Kidney (tissue), 14 donors: ENCODE data around the gene C20orf141. TPM values are rescaled to one million over a fixed set of nuclear protein-coding genes. Genes with fewer than 3 reads are reported as not detected.

Source experiments
- DNase-seq, 5 donors: peaks; one replicate each; pipeline ENCODE4 v3.0.0-alpha.2; 2013 to 2020
- FAIRE-seq: peaks from 2 replicates; lab custom pipeline; 2012; peaks lifted over from hg19 to GRCh38; lab: Jason Lieb, UNC
- H3K27ac ChIP-seq, 2 donors: one replicate each; pipeline ENCODE4 v1.7.0; 2013; ENCODE audit warnings: low read depth in 2 of 2, low read length in 2 of 2, inconsistent platforms in 1 of 2
- H3K27me3 ChIP-seq: one replicate; pipeline ENCODE4 v1.7.1; 2013; ENCODE audit warnings: low read length, inconsistent platforms; ENCODE audit not compliant: control insufficient read depth, insufficient read depth
- H3K36me3 ChIP-seq, 3 donors: one replicate each; pipeline versions ENCODE4 v1.7.0 to v1.7.1; 2013; ENCODE audit warnings: low read length in 3 of 3, control low read depth in 1 of 3, inconsistent platforms in 1 of 3; ENCODE audit not compliant: insufficient read depth in 3 of 3, control insufficient read depth in 2 of 3
- H3K4me1 ChIP-seq, 3 donors: one replicate each; pipeline versions ENCODE4 v1.7.0 to v1.7.1; 2013; ENCODE audit warnings: low read length in 3 of 3, inconsistent platforms in 1 of 3, low read depth in 1 of 3; ENCODE audit not compliant: control insufficient read depth in 2 of 3, insufficient read depth in 2 of 3
- H3K4me3 ChIP-seq, 3 donors: one replicate each; pipeline versions ENCODE4 v1.7.0 to v1.8.1; 2013; ENCODE audit warnings: low read length in 3 of 3, control low read depth in 1 of 3, inconsistent platforms in 1 of 3
- H3K9ac ChIP-seq, 3 donors: one replicate each; pipeline versions ENCODE4 v1.7.0 to v1.7.1; 2013; ENCODE audit warnings: low read length in 3 of 3, control low read depth in 1 of 3, inconsistent platforms in 1 of 3
- H3K9me3 ChIP-seq, 3 donors: one replicate each; pipeline versions ENCODE4 v1.7.0 to v1.7.1; 2013; ENCODE audit warnings: low read length in 3 of 3, control low read depth in 1 of 3, inconsistent platforms in 1 of 3; ENCODE audit not compliant: control insufficient read depth in 2 of 3, insufficient read depth in 1 of 3
- intact Hi-C: fragments of 100-400 bp; cut with DNase I; formaldehyde crosslinking; loops from one replicate; pipeline ENCODE4 v1.11.1; 2022
- polyA plus RNA-seq: library from polyadenylated mRNA; stranded (reverse); fragments of 350-450 nt; fragmentation: Illumina TruSeq; extraction: RNeasy Lipid Tissue Mini Kit (QIAGEN cat#74804); gene quantifications from one replicate; pipeline ENCODE4 v1.2.3, GENCODE V29; 2014; ENCODE audit warnings: low read depth, low replicate concordance; ENCODE audit not compliant: insufficient read depth
- total RNA-seq: library from RNA; stranded (reverse); fragmentation: NEBNext Ultra II Directional; extraction: Animal tissue kit (Norgen Biotek cat#: 25700); gene quantifications from one replicate; pipeline ENCODE4 v1.2.1, GENCODE V29; 2021
- TF ChIP-seq, protein P1 (sequence below): IDR thresholded peaks from 3 replicates; pipeline ENCODE4 v1.5.1; 2012; ENCODE audit warnings: mild to moderate bottlenecking, moderate library complexity, borderline replicate concordance; ENCODE audit not compliant: insufficient read depth; ENCODE audit errors: extremely low read depth
- donor health status: control.
- donor health status: control.
- donor health status: control.
- donor health status: control.
- donor health status: control.
- donor health status: DM: yes; HTN: yes; CAD: no.
- donor health status: Normal renal cell carcinoma (clear cell type).

Gene C20orf141
- total and polyA plus RNA-seq, 2 donors from 2014 or later: not detected

DNA sequence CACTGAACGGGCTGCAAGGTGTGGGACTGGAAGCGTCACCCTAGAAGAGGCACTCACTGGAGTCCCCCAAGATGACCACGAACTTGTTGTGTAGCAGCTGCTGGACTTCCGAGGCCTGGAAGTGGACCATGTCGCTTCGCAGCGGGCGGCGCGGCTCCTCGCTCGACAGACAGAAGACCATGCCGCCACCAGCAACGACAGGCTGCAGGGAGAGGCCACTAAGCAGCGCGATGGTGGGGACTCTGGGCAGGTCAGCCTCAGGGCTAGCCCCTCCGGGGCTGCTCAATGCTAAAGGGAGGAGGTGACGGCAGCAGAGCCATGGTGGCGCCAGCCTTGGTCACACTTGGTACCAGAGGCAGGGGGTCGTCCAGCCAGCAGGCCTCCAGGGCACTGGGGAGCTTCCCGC is 24.9 kb downstream of the C20orf141 start:
- Histone ChIP-seq H3K9ac (peak overlapping the region in 1 of 3 donors; percentile 70), H3K27me3 (no peaks in the 10 kb centered on the region), H3K4me3 (peak overlapping the region in 2 of 3 donors; percentile 16 to 81), H3K27ac (no peak overlapping the region), H3K4me1 (peaks cover 0 to 9% (median 0%) of the 10 kb centered on the region in 3 donors), H3K36me3 (peaks cover 0 to 2% (median 0%) of the 10 kb centered on the region in 3 donors), H3K9me3 (no peaks in the 10 kb centered on the region)
- no peak for FAIRE-seq
- TF ChIP-seq, protein P1, sequence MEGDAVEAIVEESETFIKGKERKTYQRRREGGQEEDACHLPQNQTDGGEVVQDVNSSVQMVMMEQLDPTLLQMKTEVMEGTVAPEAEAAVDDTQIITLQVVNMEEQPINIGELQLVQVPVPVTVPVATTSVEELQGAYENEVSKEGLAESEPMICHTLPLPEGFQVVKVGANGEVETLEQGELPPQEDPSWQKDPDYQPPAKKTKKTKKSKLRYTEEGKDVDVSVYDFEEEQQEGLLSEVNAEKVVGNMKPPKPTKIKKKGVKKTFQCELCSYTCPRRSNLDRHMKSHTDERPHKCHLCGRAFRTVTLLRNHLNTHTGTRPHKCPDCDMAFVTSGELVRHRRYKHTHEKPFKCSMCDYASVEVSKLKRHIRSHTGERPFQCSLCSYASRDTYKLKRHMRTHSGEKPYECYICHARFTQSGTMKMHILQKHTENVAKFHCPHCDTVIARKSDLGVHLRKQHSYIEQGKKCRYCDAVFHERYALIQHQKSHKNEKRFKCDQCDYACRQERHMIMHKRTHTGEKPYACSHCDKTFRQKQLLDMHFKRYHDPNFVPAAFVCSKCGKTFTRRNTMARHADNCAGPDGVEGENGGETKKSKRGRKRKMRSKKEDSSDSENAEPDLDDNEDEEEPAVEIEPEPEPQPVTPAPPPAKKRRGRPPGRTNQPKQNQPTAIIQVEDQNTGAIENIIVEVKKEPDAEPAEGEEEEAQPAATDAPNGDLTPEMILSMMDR: no peak
- intact Hi-C loops: no loop called here
- DNase-seq: peak in 2 of 5 donors; percentile 82 to 84

DNA sequence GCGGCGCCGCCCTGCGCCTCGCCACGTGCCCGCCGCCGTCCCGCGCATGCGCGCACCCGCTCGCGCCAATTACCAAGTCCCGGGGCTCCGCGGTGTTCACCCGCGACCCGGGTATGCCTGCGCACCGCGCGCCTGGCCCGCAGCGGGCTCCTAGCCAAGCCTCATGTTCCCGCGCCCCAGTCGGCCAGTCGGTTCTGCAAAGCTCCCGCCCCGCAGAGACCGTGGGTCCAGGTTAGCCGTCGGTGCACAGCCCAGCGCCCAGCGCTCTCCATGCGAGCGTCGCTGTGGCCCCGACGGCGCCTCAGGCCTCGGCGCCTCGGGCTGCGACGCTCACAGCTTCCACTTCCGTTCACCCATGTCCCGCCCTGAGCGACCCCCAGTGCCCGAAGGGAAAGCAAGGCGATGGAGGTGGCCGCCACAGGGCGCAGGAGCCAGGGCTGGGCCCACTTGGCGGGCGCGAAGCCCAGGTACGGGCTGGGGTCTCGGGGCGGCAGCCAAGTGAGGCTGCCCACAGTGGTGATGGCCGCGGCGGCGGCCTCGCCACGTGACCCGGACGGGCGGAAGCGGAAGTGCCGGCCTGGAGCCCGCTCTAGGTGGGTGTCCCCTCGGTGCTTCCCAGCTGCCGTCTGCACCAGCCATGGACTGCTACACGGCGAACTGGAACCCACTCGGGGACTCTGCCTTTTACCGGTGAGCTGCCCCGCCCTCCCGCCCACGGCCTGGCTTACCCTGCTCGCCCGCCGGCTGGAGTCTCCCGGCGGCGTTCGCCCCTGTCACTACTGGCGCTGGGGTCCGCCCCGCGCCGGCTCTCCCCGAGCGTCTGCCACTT is 25.6 kb downstream of the C20orf141 start, which contains the start of the genes PCED1A and VPS16:
TSS of gene PCED1A (minus strand) at position 518 of the 829 bp plus-strand sequence. CDS start 743 bp downstream, outside the sequence.
TSS of gene VPS16 (plus strand) at position 608 of the 829 bp plus-strand sequence. CDS start at position 638, 30 bp downstream.
- H3K4me3 ChIP-seq: peak within 1 kb of the TSS; percentile 40 to 84 (median 81)
- FAIRE-seq: no peak
- H3K4me1 ChIP-seq: peaks cover 0 to 9% (median 0%) of the 10 kb centered on the region in 3 donors
- H3K27me3 ChIP-seq: no peaks in the 10 kb centered on the region
- peak within 1 kb of the TSS; percentile 24 to 78 (median 54) for H3K9ac ChIP-seq
- TF ChIP-seq, protein P1: no peak
- no peaks in the 10 kb centered on the region for H3K9me3 ChIP-seq
- intact Hi-C loops: no loop called here
- H3K27ac ChIP-seq: peak within 1 kb of the TSS; percentile 73 to 86
- H3K36me3 ChIP-seq: peaks cover 0 to 2% (median 0%) of the 10 kb centered on the region in 3 donors
- DNase-seq: peak; percentile 93 to 97 (median 94)

GRCh38 chr20:2840967-2841531 is 26.3 kb downstream of the C20orf141 start:
- no peaks in the 10 kb centered on the region for H3K27me3 ChIP-seq
- no peaks in the 10 kb centered on the region for H3K9me3 ChIP-seq
- FAIRE-seq (no peak), DNase-seq (peak; percentile 48 to 90 (median 67))
- H3K4me1 ChIP-seq: peaks cover 0 to 9% (median 0%) of the 10 kb centered on the region in 3 donors
- TF ChIP-seq, protein P1: no peak
- peaks cover 0 to 2% (median 0%) of the 10 kb centered on the region in 3 donors for H3K36me3 ChIP-seq
- peak overlapping the region; percentile 40 to 84 (median 81) for H3K4me3 ChIP-seq
- peak overlapping the region; percentile 22 to 52 for H3K27ac ChIP-seq
- peak overlapping the region; percentile 23 to 78 (median 54) for H3K9ac ChIP-seq
- intact Hi-C loops: no loop called here
